Stimulated activated CD8-positive, alpha-beta memory T cell treated with anti-CD3 and anti-CD28 coated beads, Interleukin-12 subunit alpha, Interleukin-12 subunit beta, amount 100 ng/mL, for 4 hours (primary cell): ENCODE measurements around the gene MOCS2.
"Not testable (repeated sequence)": the region's sequence is repeated elsewhere in the genome, so short reads cannot be mapped to it uniquely, and the experiment has no call there.

Experiments used
- DNase-seq: peaks from one replicate; pipeline ENCODE4 v3.0.0-alpha.2; 2020; ENCODE audit warnings: low read depth

MOCS2 gene

GRCh38 chr5:53109443-53110127 is at the start of gene MOCS2:
Gene MOCS2, minus strand, starts transcription at chr5:53109757. Its CDS starts 2,583 bp downstream, at chr5:53107174.
- DNase-seq, result peak; percentile 86

- no peak for DNase-seq
Observed at GRCh38 chr5:53151713-53152458, 42.3 kb upstream of the MOCS2 start.

- no peak for DNase-seq
Observed at GRCh38 chr5:53133020-53133419, 23.5 kb upstream of the MOCS2 start.

GRCh38 chr5:53130266-53130665 is 20.7 kb upstream of the MOCS2 start:
- DNase-seq, result no peak

- DNase-seq, result no peak
Observed at GRCh38 chr5:53128481-53128880, 18.9 kb upstream of the MOCS2 start.

GRCh38 chr5:53127107-53127506 is 17.6 kb upstream of the MOCS2 start:
- DNase-seq, result no peak

- DNase-seq, result no peak
Observed at GRCh38 chr5:53126521-53126920, 17.0 kb upstream of the MOCS2 start.

- no peak for DNase-seq
Observed at GRCh38 chr5:53123702-53124101, 14.1 kb upstream of the MOCS2 start.

- DNase-seq, result no peak
Observed at GRCh38 chr5:53120165-53120564, 10.6 kb upstream of the MOCS2 start.

GRCh38 chr5:53118879-53119278 is 9.3 kb upstream of the MOCS2 start:
- no peak for DNase-seq

GRCh38 chr5:53116597-53116996 is 7.0 kb upstream of the MOCS2 start:
- no peak for DNase-seq

- DNase-seq, result no peak
Observed at GRCh38 chr5:53114988-53115387, 5.4 kb upstream of the MOCS2 start.

- no peak for DNase-seq
Observed at GRCh38 chr5:53113947-53114346, 4.4 kb upstream of the MOCS2 start.

- no peak for DNase-seq
Observed at GRCh38 chr5:53112909-53113308, 3.4 kb upstream of the MOCS2 start.

- not testable (repeated sequence) for DNase-seq
Observed at GRCh38 chr5:53112307-53112706, 2.8 kb upstream of the MOCS2 start.

GRCh38 chr5:53111139-53111538 is 1.6 kb upstream of the MOCS2 start:
- DNase-seq, result no peak

GRCh38 chr5:53110156-53110555 is 599 bp upstream of the MOCS2 start:
- DNase-seq, result no peak

GRCh38 chr5:53109056-53109442 is 508 bp downstream of the MOCS2 start:
- no peak for DNase-seq

- DNase-seq, result no peak
Observed at GRCh38 chr5:53105611-53106300, 3.8 kb downstream of the MOCS2 start.

- no peak for DNase-seq
Observed at GRCh38 chr5:53100606-53101005, 9.0 kb downstream of the MOCS2 start.

- no peak for DNase-seq
Observed at GRCh38 chr5:53099546-53099945, 10.0 kb downstream of the MOCS2 start.

GRCh38 chr5:53095931-53096525 is 13.5 kb downstream of the MOCS2 start:
- DNase-seq, result peak; percentile 10

- DNase-seq, result no peak
Observed at GRCh38 chr5:53095217-53095616, 14.3 kb downstream of the MOCS2 start.
